HG03066 (cell line): ENCODE data around the gene SVOPL.

Experiments
- ATAC-seq: cut with Tn5 transposase; IDR thresholded peaks from one replicate; pipeline ENCODE4 v1.9.1; 2021; ENCODE audit warnings: low read depth; ENCODE audit not compliant: unreplicated experiment

SVOPL gene

DNA sequence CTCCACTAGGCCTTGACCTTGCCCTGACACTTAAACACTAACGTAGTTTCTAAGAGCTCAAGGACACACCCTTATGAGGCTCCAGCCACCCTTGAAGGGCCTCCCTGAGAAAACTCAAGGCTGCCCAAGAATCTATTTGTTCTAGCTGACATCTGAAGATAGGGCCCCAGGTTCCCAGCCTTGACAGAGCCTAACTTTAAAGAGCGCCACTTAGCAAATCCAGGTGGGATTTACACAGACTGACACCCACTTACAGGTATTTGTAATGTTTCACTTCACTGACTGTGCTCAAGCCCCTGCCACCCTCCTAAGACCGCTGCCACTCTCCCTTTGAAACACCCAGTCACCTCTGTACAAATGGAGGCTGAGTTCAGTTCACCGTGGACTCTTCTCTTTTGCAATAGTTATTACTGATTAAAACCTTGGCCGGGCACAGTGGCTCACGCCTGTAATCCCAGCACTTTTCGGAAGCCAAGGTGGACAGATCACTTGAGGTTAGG lies 90.4 kb downstream of the SVOPL start:
- ATAC-seq: no peak

- no peak for ATAC-seq
These were observed 92.9 kb downstream of the SVOPL start for GRCh38 chr7:138608275-138608674.

DNA sequence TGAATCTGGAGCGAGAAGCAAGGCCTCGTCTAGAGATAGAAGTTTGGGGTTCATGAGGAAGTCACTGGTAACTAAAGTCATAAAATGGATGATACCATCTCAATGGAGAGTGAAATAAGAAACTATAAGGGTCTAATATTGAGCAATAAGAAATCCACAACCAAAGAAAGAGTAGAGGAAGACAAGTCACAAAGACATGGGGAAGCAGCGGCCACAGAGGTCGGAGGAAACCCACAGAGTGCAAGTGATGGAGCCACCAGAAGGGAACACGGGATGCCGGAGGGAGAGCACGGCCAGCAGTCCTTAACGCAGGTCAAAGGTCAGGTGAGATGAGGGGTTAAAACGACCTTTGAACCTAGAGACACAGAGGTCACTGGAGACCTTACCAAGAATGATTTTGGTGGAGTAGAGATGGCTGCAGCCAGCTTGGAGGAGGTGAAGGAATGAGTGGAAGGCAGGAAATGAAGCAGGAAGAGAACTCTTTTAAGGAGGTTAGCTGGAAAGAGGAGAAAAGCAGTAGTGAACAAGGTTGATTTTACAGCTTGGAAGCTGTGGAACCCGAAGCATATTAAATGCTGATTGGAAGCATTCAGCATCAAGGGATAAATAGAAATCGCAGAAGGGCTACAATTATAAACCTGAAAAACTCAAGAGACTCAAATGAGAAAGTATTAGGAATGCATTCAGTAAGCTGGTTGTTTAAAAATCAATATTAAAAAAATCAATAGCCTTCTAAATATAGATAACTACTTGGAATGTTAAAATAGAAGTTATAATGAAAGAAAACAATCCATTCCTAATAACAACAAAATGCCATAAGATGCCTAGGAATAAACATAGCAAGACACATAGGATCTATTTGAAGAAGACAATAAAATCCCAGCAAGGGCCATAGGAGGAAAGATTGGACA lies 93.7 kb downstream of the SVOPL start:
- no peak for ATAC-seq

DNA sequence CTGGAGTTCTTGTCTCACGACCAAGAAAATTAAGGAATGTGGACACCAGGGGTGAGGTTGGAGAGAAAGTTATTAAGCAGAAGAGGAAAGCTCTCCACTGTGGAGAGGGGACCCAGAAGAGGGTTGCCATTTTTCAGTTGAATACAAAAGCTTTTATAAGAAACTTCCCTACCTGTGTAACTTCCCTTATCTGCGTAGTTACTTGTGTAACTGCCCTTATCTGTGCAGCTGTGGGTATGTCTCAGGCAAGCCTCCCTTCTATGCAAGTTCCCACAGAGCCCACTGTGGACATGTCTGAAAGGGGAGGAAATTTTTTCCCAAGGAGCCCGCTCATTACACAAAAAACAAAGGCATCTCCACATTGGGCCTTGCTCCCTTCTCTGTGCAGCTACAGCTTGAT lies 94.9 kb downstream of the SVOPL start:
- ATAC-seq: no peak

DNA sequence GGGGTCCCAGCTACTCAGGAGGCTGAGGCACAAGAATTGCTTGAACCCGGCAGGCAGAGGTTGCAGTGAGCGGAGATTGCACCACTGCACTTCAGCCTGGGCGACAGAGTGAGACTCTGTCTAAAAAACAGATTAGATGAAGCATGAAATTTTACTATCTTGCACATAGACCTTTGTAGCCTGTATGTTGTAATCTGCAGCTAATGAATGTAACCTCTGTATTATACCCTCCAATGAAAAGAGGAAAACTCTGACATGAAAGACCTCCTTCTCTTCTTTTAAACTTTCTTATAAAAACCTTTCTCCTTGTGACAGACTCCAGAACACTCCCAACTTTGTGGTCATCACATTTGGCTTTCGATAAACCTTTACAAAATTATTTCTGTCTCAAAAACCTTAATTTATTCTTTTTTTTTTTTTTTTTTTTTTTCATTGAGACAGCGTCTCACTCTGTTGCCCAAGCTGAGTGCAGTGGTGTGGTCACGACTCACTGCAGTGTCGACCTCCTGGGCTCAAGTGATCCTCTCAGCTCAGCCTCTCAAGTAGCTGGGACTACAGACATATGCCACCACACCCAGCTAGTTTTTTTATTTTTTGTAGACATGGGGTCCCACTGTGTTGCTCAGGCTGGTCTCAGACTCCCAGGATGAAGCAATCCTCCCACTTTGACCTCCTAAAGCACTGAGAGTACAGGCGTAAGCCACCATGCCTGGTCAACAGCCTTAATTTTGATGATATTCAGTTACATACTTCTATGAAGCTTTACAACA lies 97.4 kb downstream of the SVOPL start:
- ATAC-seq: no peak

DNA sequence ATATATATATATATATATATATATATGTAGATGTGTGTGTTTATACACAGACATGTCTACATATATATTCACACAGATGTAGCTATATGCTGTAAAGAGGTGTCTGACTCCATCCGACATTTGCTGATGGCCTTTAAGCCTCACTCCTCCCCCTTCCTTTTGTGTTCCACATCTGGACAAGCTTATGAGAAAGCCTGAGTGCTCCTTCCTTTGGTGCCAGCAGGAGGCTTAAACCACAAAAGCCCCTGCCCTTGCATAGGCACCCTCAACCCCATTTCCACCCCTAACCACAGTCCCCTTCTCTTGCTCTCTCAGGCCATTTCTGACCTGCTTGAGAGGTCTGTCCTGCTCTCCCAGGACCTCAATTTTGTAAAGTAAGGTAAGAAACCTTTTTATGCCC lies 98.7 kb downstream of the SVOPL start:
- ATAC-seq: no peak

- no peak for ATAC-seq
These were observed 105.7 kb downstream of the SVOPL start for GRCh38 chr7:138595454-138595853.

DNA sequence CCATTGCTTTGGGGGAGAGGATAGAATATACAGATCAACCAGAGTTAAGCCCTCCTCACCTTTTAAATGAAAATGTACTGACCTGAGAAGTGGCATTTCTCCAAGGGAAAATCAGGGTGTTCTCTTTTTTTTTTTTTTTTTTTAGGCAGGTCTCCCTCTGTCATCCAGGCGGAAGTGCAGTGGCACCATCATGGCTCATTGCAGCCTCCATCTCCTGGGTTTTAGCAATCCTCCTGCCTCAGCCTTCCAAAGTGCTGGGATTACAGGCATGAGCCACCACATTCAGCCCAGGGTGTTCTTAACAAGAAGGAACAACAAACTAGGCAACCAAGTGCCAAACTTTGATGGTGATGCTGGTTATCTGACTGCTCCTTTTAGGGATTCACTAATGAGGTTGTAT lies 111.0 kb downstream of the SVOPL start:
- no peak for ATAC-seq

- no peak for ATAC-seq
These were observed 112.2 kb downstream of the SVOPL start for GRCh38 chr7:138588986-138589385.

DNA sequence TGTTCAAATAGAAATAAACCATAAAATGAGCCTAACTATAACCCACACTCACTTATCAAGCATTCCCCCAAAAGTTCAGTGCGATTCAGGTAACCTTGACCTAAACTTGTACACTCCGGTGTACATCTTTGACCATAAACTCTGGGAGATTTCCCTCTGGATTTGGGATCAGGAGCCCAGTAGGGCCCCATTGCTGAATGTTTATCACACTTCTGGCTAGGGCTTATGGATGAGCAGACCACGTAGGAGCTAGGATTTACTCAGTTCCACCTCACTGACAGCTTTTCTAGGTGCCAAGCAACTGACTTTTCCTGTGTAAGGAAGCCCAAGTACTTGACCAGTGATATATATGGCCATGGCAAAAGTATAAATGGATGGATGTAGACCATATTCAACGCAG lies 113.7 kb downstream of the SVOPL start:
- no peak for ATAC-seq

DNA sequence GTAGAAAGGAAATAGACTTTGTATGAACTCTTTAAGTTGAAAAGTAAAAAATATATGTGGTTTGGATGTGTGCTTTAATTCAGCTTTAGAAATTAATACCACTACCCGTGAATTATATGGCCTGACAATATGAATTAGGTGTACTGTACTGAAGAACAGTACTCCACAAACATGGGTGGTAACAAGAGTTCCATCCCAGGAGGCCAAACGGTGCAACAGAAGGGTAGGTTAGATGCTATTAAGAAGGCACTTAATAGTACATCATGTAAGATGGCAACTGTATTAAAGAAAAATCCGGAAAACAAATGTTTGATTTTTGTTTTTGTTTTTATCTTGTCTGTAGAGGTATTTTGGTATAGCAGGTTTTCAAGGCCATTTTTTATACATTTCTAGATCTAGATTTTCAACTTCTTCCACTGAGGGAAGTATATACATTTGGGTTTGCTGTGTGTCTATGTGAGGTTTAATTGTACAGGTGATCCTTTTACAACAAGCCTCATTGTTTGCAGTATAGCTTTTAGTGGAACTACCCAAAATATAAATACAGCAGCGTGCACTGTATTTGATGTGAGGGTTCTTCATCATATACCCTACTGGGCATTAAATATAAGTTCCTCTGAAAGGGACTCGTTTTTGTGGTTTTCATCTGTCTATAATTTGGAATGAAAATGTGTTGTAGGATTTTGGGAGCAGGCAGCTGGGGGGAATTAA lies 115.7 kb downstream of the SVOPL start:
- no peak for ATAC-seq

GRCh38 chr7:138584696-138585095 lies 116.5 kb downstream of the SVOPL start:
- no peak for ATAC-seq

DNA sequence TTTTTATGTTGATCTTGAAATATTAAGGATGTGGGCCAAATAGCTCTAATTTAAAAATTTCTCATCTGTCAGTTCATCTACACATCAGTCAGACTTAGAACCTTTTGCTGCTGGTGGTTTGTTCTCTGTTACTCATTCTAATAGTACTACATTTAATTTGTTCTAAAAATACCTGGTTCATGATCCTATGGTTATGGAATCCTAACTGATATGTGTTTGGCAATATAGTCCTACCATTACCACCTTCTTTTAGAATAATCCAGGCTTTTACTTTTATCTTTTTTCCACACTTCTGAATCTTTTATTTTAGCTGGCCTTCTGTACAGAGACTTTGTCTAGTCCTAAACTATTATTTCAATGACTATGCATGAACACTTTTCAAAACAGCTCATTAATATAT lies 116.9 kb downstream of the SVOPL start:
- ATAC-seq: no peak

GRCh38 chr7:138581065-138581464 lies 120.1 kb downstream of the SVOPL start:
- no peak for ATAC-seq

DNA sequence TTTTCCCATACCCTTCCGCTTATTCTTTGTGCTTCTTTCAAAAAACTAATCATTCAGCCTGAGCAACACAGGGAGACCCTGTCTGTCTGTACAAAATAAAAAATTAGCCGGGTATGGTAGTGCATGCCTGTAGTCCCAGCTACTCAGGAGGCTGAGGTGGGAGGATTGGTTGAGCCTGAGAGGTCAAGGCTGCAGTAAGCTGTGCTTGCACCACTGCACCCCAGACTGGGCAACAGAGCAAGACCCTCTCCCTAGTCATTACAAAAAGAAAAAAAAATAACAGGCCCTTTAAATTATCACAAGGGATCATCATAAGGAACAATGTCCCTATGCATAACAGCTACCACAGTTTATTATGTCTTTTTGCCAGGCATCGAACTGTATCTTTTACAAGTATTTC lies 121.5 kb downstream of the SVOPL start:
- no peak for ATAC-seq

- no peak for ATAC-seq
These were observed 122.0 kb downstream of the SVOPL start for GRCh38 chr7:138579136-138579535.

DNA sequence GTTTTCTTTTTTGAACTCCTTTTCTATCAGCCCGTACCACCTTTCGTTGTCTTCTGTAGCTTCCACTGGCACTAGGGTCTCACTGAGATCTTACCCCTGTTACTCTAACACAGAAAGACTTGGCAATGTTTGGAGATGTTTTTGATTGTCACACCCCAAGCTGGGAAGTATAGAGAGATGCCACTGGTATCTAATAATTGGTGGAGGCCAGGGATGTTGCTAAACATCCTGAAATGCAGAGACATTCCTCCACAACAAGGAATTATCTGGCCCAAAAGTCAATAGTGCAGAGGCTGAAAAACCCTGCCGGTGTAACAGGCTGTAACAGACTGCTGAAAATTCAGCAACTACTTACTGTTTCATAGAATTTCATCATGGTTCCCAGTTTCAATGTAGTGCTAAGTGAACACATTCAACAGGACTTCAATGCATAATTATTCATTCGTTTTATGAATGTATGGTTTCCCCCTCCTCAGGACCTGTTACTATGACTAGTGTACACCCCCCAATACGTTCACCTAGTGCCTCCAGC lies 125.2 kb downstream of the SVOPL start:
- no peak for ATAC-seq

GRCh38 chr7:138573741-138574140 lies 127.4 kb downstream of the SVOPL start:
- ATAC-seq: no peak

DNA sequence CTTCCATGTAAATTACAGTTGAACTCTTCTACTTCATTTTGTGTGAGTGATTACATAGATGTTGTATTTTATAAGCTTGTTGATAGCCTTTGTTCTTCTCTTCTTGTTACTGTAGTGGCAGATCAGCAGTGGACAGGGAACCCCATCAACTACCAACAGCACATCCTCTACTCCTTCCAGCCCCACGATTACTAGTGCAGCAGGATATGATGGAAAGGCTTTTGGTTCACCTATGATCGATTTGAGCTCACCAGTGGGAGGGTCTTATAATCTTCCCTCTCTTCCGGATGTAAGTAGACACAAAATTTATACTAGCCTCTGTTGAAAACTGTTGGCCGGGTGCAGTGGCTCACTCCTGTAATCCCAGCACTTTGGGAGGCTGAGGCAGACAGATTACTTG lies 130.4 kb downstream of the SVOPL start:
- ATAC-seq: no peak

DNA sequence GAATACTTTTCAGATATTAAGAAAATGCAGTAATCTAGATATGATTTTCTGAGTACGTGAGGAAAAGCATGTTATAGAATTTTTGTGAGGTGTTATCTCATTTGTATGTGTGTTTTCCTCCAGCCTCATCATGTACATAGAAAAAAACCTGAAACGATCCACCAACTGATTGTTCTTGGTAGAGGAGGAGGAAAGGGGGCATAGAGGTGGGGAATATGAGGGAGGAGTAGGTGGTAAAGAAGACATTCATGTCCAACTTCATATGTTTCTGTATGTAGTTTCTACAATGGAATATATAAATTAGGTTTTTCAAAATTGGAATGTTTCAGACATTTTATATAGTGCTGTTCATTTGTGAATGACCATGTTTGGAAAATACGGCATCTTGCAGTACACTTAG lies 131.7 kb downstream of the SVOPL start:
- ATAC-seq: no peak

- no peak for ATAC-seq
These were observed 132.5 kb downstream of the SVOPL start for GRCh38 chr7:138568655-138569054.
